ENCODE measurements around the gene ADAT2. TPM values are rescaled to one million over a fixed set of nuclear protein-coding genes. Genes with fewer than 3 reads are reported as not detected.

Gene ADAT2
- total and polyA plus RNA-seq, 2 experiments from 2014 or later, result 3.1 to 3.4 TPM

DNA sequence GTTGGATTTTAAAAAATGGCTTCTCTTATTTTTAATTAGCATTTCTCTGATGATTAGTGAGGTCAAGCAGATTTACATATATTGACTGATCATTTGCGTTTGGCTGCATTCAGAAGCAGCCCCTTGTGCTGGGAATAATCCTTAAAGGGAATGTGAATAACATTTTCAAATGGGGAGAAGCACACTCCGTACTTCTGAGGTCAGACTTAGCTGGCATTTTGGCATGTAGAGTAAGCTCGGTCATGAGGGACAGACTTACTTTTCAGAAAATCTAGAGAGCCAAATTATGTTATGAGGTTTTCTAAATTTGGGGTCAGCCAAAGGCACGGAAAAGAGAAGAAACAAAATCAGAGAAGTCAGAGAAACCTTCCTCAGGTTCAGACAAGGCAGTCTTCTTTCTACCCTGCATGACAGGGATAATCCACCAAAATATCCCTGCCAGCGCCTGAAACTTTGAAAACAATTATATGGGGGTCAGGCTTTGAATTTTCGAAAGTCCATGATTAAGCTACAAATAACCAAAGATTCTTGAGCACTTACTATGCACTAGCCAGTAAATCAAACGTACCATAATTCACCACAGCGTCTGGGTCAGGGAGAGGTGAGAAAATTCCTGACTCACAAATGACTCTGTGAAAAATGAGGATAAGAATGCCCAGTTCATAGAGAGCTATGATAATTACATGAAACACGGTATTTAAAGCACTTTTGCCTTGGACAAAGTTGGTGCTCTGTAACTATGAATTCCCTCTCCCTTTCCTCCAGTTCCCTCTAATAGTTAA is 44.9 kb downstream of the ADAT2 start:
- Histone ChIP-seq H3K27me3 (no peaks in the 10 kb centered on the region), H3K9me2 (replicated peaks; ENCODE audit: insufficient read depth) (no peaks in the 10 kb centered on the region), H3K4me2 (no peak overlapping the region), H3K36me3 (replicated peaks; ENCODE audit: insufficient read depth, low read depth) (no peaks in the 10 kb centered on the region), H2AFZ (no peak overlapping the region), H3K9me3 (ENCODE audit: low read depth) (no peaks in the 10 kb centered on the region), H4K20me1 (ENCODE audit: insufficient read depth, poor library complexity, severe bottlenecking) (no peaks in the 10 kb centered on the region), H3K27ac (no peak overlapping the region), H3K4me1 (ENCODE audit: insufficient read depth) (peaks cover 9% of the 10 kb centered on the region), H3K79me2 (no peaks in the 10 kb centered on the region), H3K4me3 (no peak overlapping the region)
- no peak for DNase-seq (ENCODE audit: low spot score)
- 78% methylated on average over 9 of the region's 9 CpGs for WGBS (ENCODE audit: low lambda C conversion rate, missing lambda C conversion rate)
- TF ChIP-seq, protein P1, sequence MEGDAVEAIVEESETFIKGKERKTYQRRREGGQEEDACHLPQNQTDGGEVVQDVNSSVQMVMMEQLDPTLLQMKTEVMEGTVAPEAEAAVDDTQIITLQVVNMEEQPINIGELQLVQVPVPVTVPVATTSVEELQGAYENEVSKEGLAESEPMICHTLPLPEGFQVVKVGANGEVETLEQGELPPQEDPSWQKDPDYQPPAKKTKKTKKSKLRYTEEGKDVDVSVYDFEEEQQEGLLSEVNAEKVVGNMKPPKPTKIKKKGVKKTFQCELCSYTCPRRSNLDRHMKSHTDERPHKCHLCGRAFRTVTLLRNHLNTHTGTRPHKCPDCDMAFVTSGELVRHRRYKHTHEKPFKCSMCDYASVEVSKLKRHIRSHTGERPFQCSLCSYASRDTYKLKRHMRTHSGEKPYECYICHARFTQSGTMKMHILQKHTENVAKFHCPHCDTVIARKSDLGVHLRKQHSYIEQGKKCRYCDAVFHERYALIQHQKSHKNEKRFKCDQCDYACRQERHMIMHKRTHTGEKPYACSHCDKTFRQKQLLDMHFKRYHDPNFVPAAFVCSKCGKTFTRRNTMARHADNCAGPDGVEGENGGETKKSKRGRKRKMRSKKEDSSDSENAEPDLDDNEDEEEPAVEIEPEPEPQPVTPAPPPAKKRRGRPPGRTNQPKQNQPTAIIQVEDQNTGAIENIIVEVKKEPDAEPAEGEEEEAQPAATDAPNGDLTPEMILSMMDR (IDR thresholded peaks at IDR 0.05; ENCODE audit: poor library complexity), result no peak
- TF ChIP-seq EZH2 (IDR thresholded peaks at IDR 0.05; ENCODE audit: borderline replicate concordance) (no peak), EZH2phosphoT487 (IDR thresholded peaks at IDR 0.05; ENCODE audit: low read depth, severe bottlenecking, unreplicated experiment) (no peak)

- WGBS (ENCODE audit: low lambda C conversion rate, missing lambda C conversion rate), result 67% methylated on average over 7 of the region's 7 CpGs
- Histone ChIP-seq H3K36me3 (replicated peaks; ENCODE audit: insufficient read depth, low read depth) (no peaks in the 10 kb centered on the region), H3K79me2 (no peaks in the 10 kb centered on the region), H3K4me1 (ENCODE audit: insufficient read depth) (peaks cover 10% of the 10 kb centered on the region), H3K9me2 (replicated peaks; ENCODE audit: insufficient read depth) (no peaks in the 10 kb centered on the region), H3K27ac (no peak overlapping the region), H4K20me1 (ENCODE audit: insufficient read depth, poor library complexity, severe bottlenecking) (no peaks in the 10 kb centered on the region), H3K27me3 (no peaks in the 10 kb centered on the region), H3K4me2 (no peak overlapping the region), H3K9me3 (ENCODE audit: low read depth) (no peaks in the 10 kb centered on the region), H3K4me3 (no peak overlapping the region), H2AFZ (no peak overlapping the region)
- TF ChIP-seq EZH2 (IDR thresholded peaks at IDR 0.05; ENCODE audit: borderline replicate concordance), result no peak
- no peak for TF ChIP-seq EZH2phosphoT487 (IDR thresholded peaks at IDR 0.05; ENCODE audit: low read depth, severe bottlenecking, unreplicated experiment)
- TF ChIP-seq, protein P1 (IDR thresholded peaks at IDR 0.05; ENCODE audit: poor library complexity), result no peak
- DNase-seq (ENCODE audit: low spot score), result no peak
Measured at GRCh38 chr6:143402721-143403336, 47.7 kb downstream of the ADAT2 start.

DNA sequence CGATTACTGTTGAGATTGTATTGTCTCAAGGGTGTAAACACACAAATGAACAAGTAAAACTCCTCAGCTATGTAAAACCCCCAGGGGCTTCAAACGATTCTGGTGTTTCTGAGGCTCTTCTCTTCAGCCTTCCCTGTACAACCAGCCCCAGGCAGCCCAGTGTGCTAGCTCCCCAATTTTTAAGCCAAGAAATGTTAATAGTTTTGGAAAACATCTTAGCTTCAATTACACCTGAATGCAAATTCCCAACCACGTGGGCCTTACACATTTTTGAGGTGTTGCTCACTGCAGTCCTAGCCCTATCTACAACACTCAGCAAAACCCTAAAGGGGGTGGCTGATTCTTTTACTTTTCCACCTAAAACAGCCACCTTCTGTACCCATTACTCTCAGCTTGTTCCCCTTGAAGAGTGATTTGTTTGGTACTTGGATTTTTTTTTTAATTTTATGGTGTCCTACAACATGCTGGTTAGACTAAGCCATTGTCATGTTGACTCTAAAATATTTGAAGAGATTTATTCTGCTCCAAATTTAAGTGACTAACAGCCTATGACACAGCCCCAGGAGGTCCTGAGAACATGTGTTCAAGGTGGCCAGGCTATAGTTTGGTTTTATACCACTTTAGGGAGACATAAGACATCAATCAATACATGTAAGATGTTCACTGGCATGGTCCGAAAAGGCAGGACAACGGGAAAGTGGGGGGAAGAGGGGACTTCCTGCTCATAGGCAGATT is 48.7 kb downstream of the ADAT2 start:
- 67% methylated on average over 5 of the region's 5 CpGs for WGBS (ENCODE audit: low lambda C conversion rate, missing lambda C conversion rate)
- H3K27ac ChIP-seq, result peak overlapping the region; percentile 58
- H3K4me3 ChIP-seq, result no peak overlapping the region
- H3K4me1 ChIP-seq (ENCODE audit: insufficient read depth), result peaks cover 17% of the 10 kb centered on the region
- TF ChIP-seq EZH2 (IDR thresholded peaks at IDR 0.05; ENCODE audit: borderline replicate concordance) (no peak), EZH2phosphoT487 (IDR thresholded peaks at IDR 0.05; ENCODE audit: low read depth, severe bottlenecking, unreplicated experiment) (no peak)
- TF ChIP-seq, protein P1 (IDR thresholded peaks at IDR 0.05; ENCODE audit: poor library complexity), result no peak
- H3K36me3 ChIP-seq (replicated peaks; ENCODE audit: insufficient read depth, low read depth), result no peaks in the 10 kb centered on the region
- H3K9me2 ChIP-seq (replicated peaks; ENCODE audit: insufficient read depth), result no peaks in the 10 kb centered on the region
- no peak overlapping the region for H2AFZ ChIP-seq
- DNase-seq (ENCODE audit: low spot score), result no peak
- H4K20me1 ChIP-seq (ENCODE audit: insufficient read depth, poor library complexity, severe bottlenecking), result no peaks in the 10 kb centered on the region
- H3K27me3 ChIP-seq, result no peaks in the 10 kb centered on the region
- H3K79me2 ChIP-seq, result no peaks in the 10 kb centered on the region
- no peak overlapping the region for H3K4me2 ChIP-seq
- no peaks in the 10 kb centered on the region for H3K9me3 ChIP-seq (ENCODE audit: low read depth)
